Left lung (tissue), 10 donors: ENCODE data around the gene SPOCK1. TPM values are rescaled to one million over a fixed set of nuclear protein-coding genes. Genes with fewer than 3 reads are reported as not detected.

Experiments used
- ATAC-seq: fragments of 200-7000 bp; cut with Tn5 transposase; one replicate; pipeline ENCODE4 v1.9.1; 2020; ENCODE audit warnings: moderate library complexity
- DNase-seq, 4 donors: peaks; one replicate each; pipeline ENCODE4 v3.0.0-alpha.2; 2013 to 2020
- H3K27ac ChIP-seq, 2 donors: fragments of 200-600 bp; sonication (generic) in 1 of 2; one replicate each; pipeline versions ENCODE4 v1.5.0 to v1.8.0; 2020 to 2021
- H3K27me3 ChIP-seq, 2 donors: fragments of 200-600 bp; sonication (generic) in 1 of 2; one replicate each; pipeline versions ENCODE4 v1.5.0 to v1.8.0; 2020 to 2021
- H3K36me3 ChIP-seq, 2 donors: fragments of 200-600 bp; sonication (generic) in 1 of 2; one replicate each; pipeline versions ENCODE4 v1.5.0 to v1.8.0; 2020 to 2021
- H3K4me1 ChIP-seq, 2 donors: fragments of 200-600 bp; one replicate each; pipeline ENCODE4 v1.8.0; 2021
- H3K4me3 ChIP-seq, 2 donors: fragments of 200-600 bp; sonication (generic) in 1 of 2; one replicate each; pipeline versions ENCODE4 v1.5.0 to v1.8.0; 2020 to 2021; ENCODE audit warnings: mild to moderate bottlenecking in 1 of 2
- H3K9me3 ChIP-seq, 2 donors: fragments of 200-600 bp; sonication (generic) in 1 of 2; one replicate each; pipeline versions ENCODE4 v1.5.0 to v1.8.0; 2020 to 2021
- CTCF ChIP-seq, 2 donors: fragments of 200-600 bp; sonication (generic) in 1 of 2; IDR thresholded peaks; one replicate each; pipeline versions ENCODE4 v1.5.0 to v1.8.0; 2021; ENCODE audit warnings: antibody characterized with exemption in 2 of 2
- intact Hi-C, 2 donors: fragments of 100-400 bp; cut with DNase I; formaldehyde crosslinking; loops; one replicate each; pipeline versions ENCODE4 v1.11.2 to v1.14.2; 2022
- polyA plus RNA-seq, 6 donors: library from polyadenylated mRNA; unstranded; fragments of 120-200 nt; gene quantifications; one replicate each; pipeline ENCODE4 v1.2.1, GENCODE V29; 2013; ENCODE audit not compliant: insufficient read length in 6 of 6
- total RNA-seq, 2 donors: library from RNA; stranded (reverse); fragmentation: NEBNext Ultra II Directional; extraction: Animal tissue kit (Norgen Biotek cat#: 25700); gene quantifications; one replicate each; pipeline ENCODE4 v1.2.1, GENCODE V29; 2021
- donor health status: DM: no; HTN: yes; CAD: no.
- donor health status: DM: no; HTN: no; CAD: no.

Gene SPOCK1
- total and polyA plus RNA-seq, 8 donors, result 0.43 to 7.6 (median 0.73) TPM

GRCh38 chr5:137200906-137201700 is 298.0 kb downstream of the SPOCK1 start:
- intact Hi-C loops, result no loop called here
- Histone ChIP-seq H3K36me3 (no peaks in the 10 kb centered on the region), H3K4me3 (no peak overlapping the region), H3K9me3 (no peaks in the 10 kb centered on the region), H3K27ac (no peak overlapping the region), H3K4me1 (no peaks in the 10 kb centered on the region), H3K27me3 (peaks cover 16 to 61% of the 10 kb centered on the region in 2 donors)
- no peak for DNase-seq
- no peak for TF ChIP-seq CTCF (IDR thresholded peaks at IDR 0.05)
- no peak for ATAC-seq

- Histone ChIP-seq H3K9me3 (no peaks in the 10 kb centered on the region), H3K36me3 (no peaks in the 10 kb centered on the region), H3K4me3 (no peak overlapping the region), H3K4me1 (no peaks in the 10 kb centered on the region), H3K27me3 (peaks cover 16 to 72% of the 10 kb centered on the region in 2 donors), H3K27ac (no peak overlapping the region)
- no peak for DNase-seq
- ATAC-seq, result no peak
- no peak for TF ChIP-seq CTCF (IDR thresholded peaks at IDR 0.05)
- intact Hi-C loops, result no loop called here
Measured at GRCh38 chr5:137199966-137200365, 299.2 kb downstream of the SPOCK1 start.

GRCh38 chr5:137199201-137199600 is 299.9 kb downstream of the SPOCK1 start:
- Histone ChIP-seq H3K27me3 (peaks cover 16 to 78% of the 10 kb centered on the region in 2 donors), H3K4me3 (no peak overlapping the region), H3K9me3 (no peaks in the 10 kb centered on the region), H3K27ac (no peak overlapping the region), H3K4me1 (no peaks in the 10 kb centered on the region), H3K36me3 (no peaks in the 10 kb centered on the region)
- DNase-seq, result no peak
- intact Hi-C loops, result no loop called here
- no peak for ATAC-seq
- no peak for TF ChIP-seq CTCF (IDR thresholded peaks at IDR 0.05)

GRCh38 chr5:137195483-137195882 is 303.6 kb downstream of the SPOCK1 start:
- ATAC-seq, result no peak
- Histone ChIP-seq H3K27me3 (peaks cover 0 to 49% of the 10 kb centered on the region in 2 donors), H3K4me1 (no peaks in the 10 kb centered on the region), H3K36me3 (no peaks in the 10 kb centered on the region), H3K27ac (no peak overlapping the region), H3K9me3 (no peaks in the 10 kb centered on the region), H3K4me3 (no peak overlapping the region)
- TF ChIP-seq CTCF (IDR thresholded peaks at IDR 0.05), result no peak
- DNase-seq, result no peak
- intact Hi-C loops, result no loop called here

- Histone ChIP-seq H3K9me3 (no peaks in the 10 kb centered on the region), H3K36me3 (no peaks in the 10 kb centered on the region), H3K4me3 (no peak overlapping the region), H3K4me1 (no peaks in the 10 kb centered on the region), H3K27me3 (peaks cover 0 to 39% of the 10 kb centered on the region in 2 donors), H3K27ac (no peak overlapping the region)
- ATAC-seq, result no peak
- TF ChIP-seq CTCF (IDR thresholded peaks at IDR 0.05), result no peak
- intact Hi-C loops, result no loop called here
- no peak for DNase-seq
Measured at GRCh38 chr5:137194300-137194699, 304.8 kb downstream of the SPOCK1 start.
